ENCODE results near the gene YPEL2.
"Not testable (repeated sequence)": the region's sequence is repeated elsewhere in the genome, so short reads cannot be mapped to it uniquely, and the experiment has no call there.

Gene YPEL2

DNA sequence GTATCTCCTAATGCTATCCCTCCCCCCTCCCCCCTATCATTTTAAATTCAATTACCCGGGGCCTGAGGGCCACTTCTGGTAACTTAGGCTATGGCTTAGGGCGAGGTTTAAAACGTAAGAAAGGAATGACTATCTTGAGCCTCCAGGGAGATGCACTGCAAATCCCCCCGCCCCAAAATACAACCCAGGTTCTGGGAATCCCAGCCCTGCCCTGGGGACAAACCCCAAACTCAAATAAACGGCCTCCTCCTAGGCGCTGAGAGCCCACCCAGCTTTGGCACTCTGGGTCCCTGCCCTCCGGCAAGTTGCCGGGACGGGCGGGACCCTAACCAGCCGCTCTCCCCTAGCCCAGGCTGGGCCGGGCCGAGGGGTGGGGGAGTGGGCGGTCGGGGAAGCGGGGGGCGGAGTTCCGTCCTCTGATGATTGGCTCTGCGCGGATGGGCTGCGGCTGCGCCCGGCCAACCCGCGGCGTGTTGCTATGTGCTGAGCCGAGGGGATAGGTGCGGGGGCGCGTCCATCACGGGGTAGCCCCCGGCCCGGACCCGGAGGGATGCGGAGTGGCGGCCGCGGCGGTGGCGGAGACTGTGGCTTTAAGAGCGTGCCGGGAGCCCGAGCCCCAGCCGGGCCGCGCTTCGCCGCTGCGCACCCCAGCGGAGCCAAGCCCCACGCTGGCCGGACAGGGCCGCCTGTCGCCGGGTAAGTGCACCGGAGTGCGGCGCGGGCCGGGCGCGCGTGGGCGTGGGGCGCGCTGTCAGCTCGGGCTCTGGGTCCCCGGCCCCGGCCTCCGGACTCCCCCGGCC is at the start of gene YPEL2:
Gene YPEL2, plus strand, starts transcription at position 527 of the 800 bp plus-strand sequence. CDS start 21,755 bp downstream, outside the sequence.
- DNase-seq = peak; percentile 96

DNA sequence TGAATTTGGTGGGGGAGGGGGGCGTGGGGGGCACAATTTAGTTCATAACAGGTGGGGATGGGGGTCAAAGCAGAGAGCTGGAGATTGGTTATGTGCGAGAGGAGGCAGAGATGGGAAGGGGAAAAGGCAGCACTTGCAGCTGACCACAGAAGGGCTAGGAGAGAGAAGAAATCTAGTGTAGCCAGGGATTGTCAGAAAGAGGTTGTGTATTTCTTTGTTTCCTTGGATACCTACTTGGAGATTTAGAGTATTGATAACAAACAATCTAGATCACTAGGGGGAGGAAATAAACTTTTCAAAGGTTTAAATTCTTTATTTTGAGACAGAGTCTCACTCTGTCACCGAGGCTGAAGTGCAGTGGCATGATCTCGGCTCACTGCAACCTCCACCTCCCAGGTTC is 47.1 kb upstream of the YPEL2 start:
- DNase-seq = no peak

DNA sequence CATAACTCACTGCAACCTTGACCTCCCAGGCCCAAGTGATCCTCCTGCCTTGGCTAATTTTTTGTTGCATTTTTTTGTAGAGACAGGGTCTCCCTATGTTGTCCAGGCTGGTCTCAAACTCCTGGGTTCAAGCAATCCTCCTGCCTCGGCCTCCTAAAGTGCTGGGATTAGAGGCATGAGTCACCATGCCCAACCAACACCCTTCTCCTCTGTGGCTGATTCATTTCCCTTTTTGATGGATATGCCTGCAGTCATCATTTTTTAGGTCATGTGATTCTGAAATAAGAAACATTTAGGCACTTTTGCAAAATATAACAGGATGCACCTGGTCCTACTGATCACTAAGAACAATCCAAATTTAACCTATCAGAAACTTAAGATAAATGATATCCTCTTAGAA is 44.0 kb upstream of the YPEL2 start:
- DNase-seq = no peak

GRCh38 chr17:59287891-59288290 is 43.6 kb upstream of the YPEL2 start:
- DNase-seq = no peak

- DNase-seq = no peak
Observed at GRCh38 chr17:59289981-59290301, 41.5 kb upstream of the YPEL2 start.

DNA sequence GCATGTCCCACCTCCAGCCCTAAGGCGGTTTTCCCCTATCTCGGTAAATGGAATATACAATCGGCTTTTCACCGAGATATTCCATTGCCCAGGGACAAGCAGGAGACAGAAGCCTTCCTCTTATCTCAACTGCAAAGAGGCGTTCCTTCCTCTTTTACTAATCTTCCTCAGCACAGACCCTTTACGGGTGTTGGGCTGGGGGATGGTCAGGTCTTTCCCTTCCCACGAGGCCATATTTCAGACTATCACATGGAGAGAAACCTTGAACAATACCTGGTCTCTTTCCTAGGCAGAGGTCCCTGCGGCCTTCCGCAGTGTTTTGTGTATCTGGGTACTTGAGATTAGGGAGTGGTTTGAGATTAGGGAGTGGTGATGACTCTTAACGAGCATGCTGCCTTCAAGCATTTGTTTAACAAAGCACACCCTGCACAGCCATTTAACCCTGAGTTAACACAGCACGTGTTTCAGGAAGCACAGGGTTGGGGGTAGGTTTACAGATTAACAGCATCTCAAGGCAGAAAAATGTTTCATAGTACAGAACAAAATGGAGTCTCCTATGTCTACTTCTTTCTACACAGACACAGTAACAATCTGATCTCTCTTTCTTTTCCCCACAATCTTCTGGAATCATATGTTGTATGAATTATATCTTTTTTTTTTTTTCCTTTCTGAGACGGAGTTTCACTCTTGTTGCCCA is 41.0 kb upstream of the YPEL2 start:
- DNase-seq = not testable (repeated sequence)

DNA sequence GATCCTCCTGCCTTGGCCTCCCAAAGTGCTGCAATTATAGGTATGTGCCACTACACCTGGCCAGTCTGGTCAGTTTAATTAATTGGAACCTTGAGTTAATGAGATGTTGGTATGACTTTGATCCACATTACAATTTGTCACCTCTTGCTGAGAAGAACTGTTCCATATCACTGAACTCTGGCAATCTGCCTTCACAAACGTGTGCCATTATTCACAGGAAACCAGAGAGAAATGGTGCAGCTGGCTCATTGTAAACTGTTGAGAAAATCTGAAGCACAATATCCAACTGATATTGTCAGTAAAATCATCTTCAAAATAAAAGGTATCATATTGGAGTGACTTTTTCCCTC is 39.3 kb upstream of the YPEL2 start:
- no peak for DNase-seq

- DNase-seq = no peak
Observed at GRCh38 chr17:59296190-59296589, 35.3 kb upstream of the YPEL2 start.

- DNase-seq = no peak
Observed at GRCh38 chr17:59298521-59298920, 32.9 kb upstream of the YPEL2 start.

DNA sequence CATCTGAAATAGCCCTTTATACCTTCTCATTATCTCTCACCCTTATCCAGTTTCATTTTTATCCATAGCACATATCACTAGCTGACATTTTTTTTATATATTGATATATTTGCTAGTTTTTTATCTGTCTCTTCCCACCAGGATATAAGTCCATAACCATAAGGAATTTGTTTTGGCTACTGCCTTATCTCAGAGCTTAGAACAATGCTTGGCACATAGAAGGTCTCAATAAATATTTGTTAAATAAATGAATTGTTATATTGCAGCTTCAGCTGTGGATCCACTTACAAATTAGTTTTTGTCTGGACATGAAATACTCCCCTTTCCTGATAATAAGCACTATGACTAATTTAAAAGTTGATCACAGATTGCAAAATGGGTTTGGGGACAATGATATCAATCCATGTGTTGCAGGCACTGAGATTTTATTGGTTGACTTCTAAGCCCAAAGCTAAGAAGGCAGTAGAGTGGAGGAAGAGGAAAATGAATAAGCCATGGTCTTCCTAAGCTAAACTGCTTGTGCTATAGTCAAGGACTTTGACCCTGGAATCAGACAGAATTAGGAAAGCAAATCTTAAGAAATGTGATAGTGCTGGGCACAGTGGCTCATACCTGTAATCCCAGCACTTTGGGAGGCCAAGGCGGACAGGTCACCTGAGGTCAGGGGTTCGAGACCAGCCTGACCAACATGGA is 31.9 kb upstream of the YPEL2 start:
- DNase-seq = no peak

DNA sequence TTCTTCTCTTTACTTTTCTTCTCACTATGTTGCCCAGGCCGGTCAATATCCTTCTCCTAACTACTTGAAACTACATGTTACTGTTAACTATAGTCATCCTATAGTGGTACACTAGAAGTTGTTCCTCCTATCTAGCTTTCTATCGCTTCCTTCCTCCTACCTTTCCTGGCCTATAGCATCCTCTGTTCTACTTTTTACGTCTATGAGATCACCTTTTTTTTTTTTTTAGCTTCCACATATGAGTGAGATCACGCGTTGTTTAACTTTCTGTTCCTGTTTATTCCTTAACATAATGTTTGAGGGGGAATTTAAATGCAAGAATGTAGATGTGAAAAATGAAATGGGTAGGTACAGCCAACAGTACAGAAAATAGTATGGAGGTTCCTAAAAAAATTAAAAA is 30.5 kb upstream of the YPEL2 start:
- no peak for DNase-seq

GRCh38 chr17:59304811-59305210 is 26.6 kb upstream of the YPEL2 start:
- no peak for DNase-seq

DNA sequence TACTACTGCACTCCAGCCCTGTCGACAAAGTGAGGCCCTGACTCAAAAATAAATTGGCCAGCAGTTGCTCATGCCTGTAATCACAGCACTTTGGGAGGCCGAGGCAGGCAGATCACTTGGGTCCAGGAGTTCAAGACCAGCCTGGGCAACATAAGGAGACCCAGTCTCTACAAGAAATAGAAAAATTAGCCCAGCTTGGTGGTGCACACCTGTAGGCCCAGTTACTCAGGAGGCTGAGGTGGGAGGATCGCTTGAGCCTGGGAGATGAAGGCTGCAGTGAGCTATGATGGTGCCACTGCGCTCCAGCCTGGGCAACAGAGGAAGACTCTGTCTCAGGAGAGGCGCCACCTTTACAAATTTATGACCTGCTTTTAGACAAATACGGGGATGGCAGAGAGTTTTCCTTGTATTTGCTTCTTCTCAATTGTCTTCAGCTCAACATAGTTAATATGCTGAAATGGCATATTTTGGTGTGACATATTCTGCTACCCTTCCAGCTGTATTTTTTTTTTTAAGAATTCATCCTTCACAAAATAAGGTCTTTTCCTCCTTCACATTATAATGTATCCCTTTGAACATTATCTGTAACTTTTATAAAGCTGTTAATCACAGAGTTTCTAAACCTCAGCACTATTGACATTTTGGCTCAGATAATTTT is 21.1 kb upstream of the YPEL2 start:
- no peak for DNase-seq

- DNase-seq = peak; percentile 48
Observed at GRCh38 chr17:59311051-59311468, 20.4 kb upstream of the YPEL2 start.

DNA sequence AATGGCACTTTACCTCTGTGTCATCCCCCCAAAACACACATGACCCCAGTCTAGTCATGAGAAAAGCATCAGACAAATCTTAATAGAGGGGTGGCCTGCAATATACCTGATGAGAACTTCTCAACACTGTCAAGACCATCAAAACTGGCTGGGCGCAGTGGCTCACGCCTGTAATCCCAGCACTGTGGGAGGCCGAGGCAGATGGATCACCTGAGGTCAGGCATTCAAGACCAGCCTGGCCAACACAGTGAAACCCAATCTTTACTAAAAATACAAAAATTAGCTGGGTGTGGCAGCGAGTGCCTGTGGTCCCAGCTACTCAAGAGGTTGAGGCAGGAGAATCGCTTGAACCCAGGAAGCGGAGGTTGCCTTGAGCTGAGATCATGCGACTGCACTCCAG is 19.9 kb upstream of the YPEL2 start:
- DNase-seq = not testable (repeated sequence)

- DNase-seq = no peak
Observed at GRCh38 chr17:59315866-59316265, 15.6 kb upstream of the YPEL2 start.

DNA sequence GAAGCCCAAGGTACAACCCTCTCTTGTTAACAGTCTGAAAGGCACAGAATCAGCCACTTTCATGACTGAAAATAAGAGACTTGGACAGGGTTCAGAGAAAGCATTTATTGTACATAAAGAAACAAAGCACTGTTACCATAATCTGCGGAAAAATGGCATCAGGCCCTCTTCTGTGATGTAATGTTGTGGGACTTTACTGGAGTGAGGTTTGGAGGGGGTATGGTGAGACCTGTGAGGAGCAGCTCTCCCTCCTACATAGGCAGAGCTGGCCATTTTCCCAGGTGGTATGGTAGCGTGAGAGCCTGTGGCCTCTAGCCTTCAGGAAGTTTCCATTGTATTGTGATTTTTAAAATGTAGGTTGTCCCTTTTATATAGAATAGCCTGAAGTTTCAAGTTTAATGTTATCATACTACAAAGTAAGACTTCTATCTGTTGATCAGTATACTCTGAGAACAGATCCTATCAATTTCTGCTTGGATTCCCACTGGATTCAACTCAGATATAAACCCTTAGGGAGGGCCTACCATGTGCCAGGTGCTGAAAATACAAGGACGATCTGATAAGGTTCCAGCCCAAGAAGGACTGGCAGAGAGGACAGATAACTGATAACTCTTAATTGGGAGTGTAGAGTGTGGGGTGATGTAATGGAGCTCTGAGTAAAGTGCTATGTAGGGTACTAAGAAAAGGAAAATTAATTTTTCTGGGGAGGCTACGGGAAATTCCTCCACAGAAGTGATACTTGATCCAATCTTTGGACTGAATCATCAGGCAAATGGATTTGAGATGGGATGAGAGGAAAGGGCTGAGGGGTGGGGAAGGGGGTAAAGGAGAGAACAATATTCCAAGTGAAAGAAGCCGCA is 4.1 kb upstream of the YPEL2 start:
- DNase-seq = no peak

DNA sequence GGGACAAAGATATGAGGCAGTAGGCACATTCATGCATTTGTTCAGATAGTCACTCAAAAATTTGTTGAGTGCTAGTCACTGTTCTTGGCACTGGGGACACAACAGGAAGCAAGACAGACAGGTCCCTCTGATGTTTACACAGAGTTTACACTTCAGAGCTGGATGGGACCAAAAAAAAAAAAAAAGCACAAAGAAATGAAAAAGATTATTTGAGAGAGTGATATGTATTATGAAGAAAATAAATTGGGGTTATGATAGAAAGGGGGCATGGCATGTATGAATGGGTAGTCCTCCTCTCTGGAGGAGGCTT is 3.5 kb upstream of the YPEL2 start:
- DNase-seq = no peak

GRCh38 chr17:59328601-59329000 is 2.9 kb upstream of the YPEL2 start:
- no peak for DNase-seq

DNA sequence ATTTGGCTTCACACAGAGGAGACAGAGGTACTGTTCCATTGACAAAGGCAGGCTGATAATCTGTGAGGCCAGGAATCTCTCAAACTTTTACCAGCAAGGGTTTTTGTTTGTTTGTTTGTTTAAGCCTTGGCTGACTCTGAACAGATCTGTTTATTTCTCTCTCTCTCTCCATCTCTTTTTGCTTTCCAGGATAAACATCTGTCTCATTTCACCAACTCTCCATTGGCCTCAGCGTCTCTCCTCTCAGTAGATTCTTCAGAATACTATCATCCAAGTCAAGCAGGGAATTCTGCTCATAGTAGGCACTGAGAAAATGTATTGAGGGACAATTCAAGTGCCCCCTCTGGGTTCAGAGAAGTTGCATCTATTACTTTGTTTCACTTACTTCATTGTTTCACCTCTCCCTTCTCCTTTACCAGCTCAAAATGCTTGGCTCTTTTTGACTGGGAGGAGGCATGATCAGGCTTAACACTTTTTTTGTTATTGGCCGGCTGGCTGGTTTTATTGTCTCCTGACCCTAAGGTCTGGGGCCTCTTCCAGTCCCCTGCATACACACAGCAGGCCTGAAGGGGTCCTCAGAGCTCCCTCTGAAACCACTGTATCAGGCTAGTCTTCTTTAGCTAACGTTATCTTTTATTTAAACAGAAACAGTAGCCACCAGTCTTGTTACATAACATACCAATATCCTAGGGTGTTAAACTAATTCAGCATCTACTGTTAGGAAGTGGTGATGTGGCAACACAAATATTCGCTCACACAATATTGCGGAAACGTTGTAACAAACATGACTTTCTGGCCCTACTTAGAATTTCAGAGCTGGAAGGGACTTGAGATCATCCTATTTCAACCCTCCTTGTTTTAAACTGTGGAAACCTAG is 2.0 kb upstream of the YPEL2 start:
- DNase-seq = peak; percentile 54

GRCh38 chr17:59330053-59330942 is 1.2 kb upstream of the YPEL2 start:
- no peak for DNase-seq

All from right forelimb (tissue), 1 donor.